Liver (tissue), 9 donors: Measurements from ENCODE around the gene TMTC2. TPM values are rescaled to one million over a fixed set of nuclear protein-coding genes. Genes with fewer than 3 reads are reported as not detected.

Experiments used
- DNase-seq: peaks from one replicate; pipeline ENCODE4 v3.0.0-alpha.2; 2017; ENCODE audit warnings: low spot score
- H3K27ac ChIP-seq, 2 donors: one replicate each; pipeline ENCODE4 v1.7.0; 2013; ENCODE audit warnings: inconsistent platforms in 2 of 2, low read length in 2 of 2, control low read depth in 1 of 2, low read depth in 1 of 2, mild to moderate bottlenecking in 1 of 2
- H3K27me3 ChIP-seq, 4 donors: one replicate each; pipeline versions ENCODE4 v1.6.1 to v1.7.0; 2013; ENCODE audit warnings: low read length in 3 of 4, inconsistent platforms in 1 of 4, mild to moderate bottlenecking in 1 of 4, moderate library complexity in 1 of 4; ENCODE audit not compliant: control insufficient read depth in 4 of 4, insufficient read depth in 4 of 4
- H3K36me3 ChIP-seq, 4 donors: one replicate each; pipeline versions ENCODE4 v1.6.1 to v1.7.0; 2013; ENCODE audit warnings: low read length in 3 of 4, mild to moderate bottlenecking in 3 of 4, low read depth in 1 of 4, moderate library complexity in 1 of 4; ENCODE audit not compliant: control insufficient read depth in 4 of 4, insufficient read depth in 3 of 4
- H3K4me1 ChIP-seq, 4 donors: one replicate each; pipeline versions ENCODE4 v1.6.1 to v1.7.0; 2013; ENCODE audit warnings: low read length in 3 of 4, mild to moderate bottlenecking in 3 of 4, moderate library complexity in 1 of 4; ENCODE audit not compliant: control insufficient read depth in 4 of 4, insufficient read depth in 4 of 4
- H3K4me3 ChIP-seq, 3 donors: one replicate each; pipeline versions ENCODE4 v1.6.1 to v1.7.0; 2013; ENCODE audit warnings: low read length in 3 of 3, control low read depth in 1 of 3, low read depth in 1 of 3, mild to moderate bottlenecking in 1 of 3
- H3K9ac ChIP-seq, 2 donors: one replicate each; pipeline ENCODE4 v1.7.0; 2013; ENCODE audit warnings: low read length in 2 of 2, mild to moderate bottlenecking in 2 of 2, moderate library complexity in 2 of 2, control low read depth in 1 of 2, low read depth in 1 of 2
- H3K9me3 ChIP-seq, 4 donors: one replicate each; pipeline versions ENCODE4 v1.6.1 to v1.7.0; 2013; ENCODE audit warnings: low read length in 3 of 4; ENCODE audit not compliant: control insufficient read depth in 4 of 4
- EGR1 ChIP-seq, 2 donors: IDR thresholded peaks; 2 replicates each; pipeline ENCODE4 v1.6.1; 2016 to 2018; ENCODE audit warnings: antibody characterized with exemption in 2 of 2, low read depth in 2 of 2
- FOXA2 ChIP-seq: IDR thresholded peaks from 2 replicates; pipeline ENCODE4 v1.6.1; 2016; ENCODE audit warnings: antibody characterized with exemption
- GABPA ChIP-seq, 2 donors: IDR thresholded peaks in 1 of 2; conservative IDR thresholded peaks in 1 of 2; 2 replicates each; pipeline ENCODE4 v1.6.1; 2016; ENCODE audit warnings: antibody characterized with exemption in 2 of 2, mild to moderate bottlenecking in 1 of 2, moderate library complexity in 1 of 2
- HNF4A ChIP-seq, 2 donors: conservative IDR thresholded peaks; 2 replicates each; pipeline ENCODE4 v1.6.1; 2016; ENCODE audit warnings: antibody characterized with exemption in 2 of 2, mild to moderate bottlenecking in 2 of 2
- JUND ChIP-seq, 2 donors: IDR thresholded peaks; 2 replicates each; pipeline ENCODE4 v1.6.1; 2016; ENCODE audit warnings: antibody characterized with exemption in 2 of 2
- RAD21 ChIP-seq, 2 donors: IDR thresholded peaks; 2 replicates each; pipeline ENCODE4 v1.6.1; 2016; ENCODE audit warnings: antibody characterized with exemption in 2 of 2, mild to moderate bottlenecking in 2 of 2
- RXRA ChIP-seq, 2 donors: IDR thresholded peaks; 2 replicates each; pipeline ENCODE4 v1.6.1; 2017 to 2018; ENCODE audit warnings: antibody characterized with exemption in 2 of 2, mild to moderate bottlenecking in 1 of 2
- SP1 ChIP-seq: IDR thresholded peaks from 2 replicates; pipeline ENCODE4 v1.6.1; 2018; ENCODE audit warnings: antibody characterized with exemption, mild to moderate bottlenecking
- TAF1 ChIP-seq: conservative IDR thresholded peaks from 2 replicates; pipeline ENCODE4 v1.6.1; 2016; ENCODE audit warnings: antibody characterized with exemption, mild to moderate bottlenecking
- YY1 ChIP-seq: IDR thresholded peaks from 2 replicates; pipeline ENCODE4 v1.6.1; 2016; ENCODE audit warnings: antibody characterized with exemption, mild to moderate bottlenecking
- ZBTB33 ChIP-seq: IDR thresholded peaks from 2 replicates; pipeline ENCODE4 v1.6.1; 2016; ENCODE audit warnings: antibody characterized with exemption
- WGBS: extraction: QIAGEN DNeasy Blood & Tissue Kit; methylation state at CpG from one replicate; pipeline ENCODE4 v1.1.7; 2013; 5-methylcytosine and 5-hydroxymethylcytosine counted together
- polyA plus RNA-seq, 2 donors: library from polyadenylated mRNA; stranded (reverse) in 1 of 2; unstranded in 1 of 2; fragments of 200-250 nt in 1 of 2; fragments of >200 nt in 1 of 2; fragmentation: Nextera tagmentation in 1 of 2; extraction: Ambion mirVana in 1 of 2; gene quantifications; one replicate each; pipeline versions ENCODE4 v1.2.1 to v1.2.3, GENCODE V29; 2013 to 2015
- total RNA-seq, 2 donors: library from RNA; depleted of rRNA; stranded (reverse); fragments of >200 nt; gene quantifications; one replicate each; pipeline ENCODE4 v1.2.3, GENCODE V29; 2014
- TF ChIP-seq, protein P1 (sequence below): IDR thresholded peaks from 2 replicates; pipeline ENCODE4 v1.6.1; 2016; ENCODE audit warnings: antibody characterized with exemption
- TF ChIP-seq, protein P2 (sequence below): IDR thresholded peaks from 2 replicates; pipeline ENCODE4 v1.6.1; 2016; ENCODE audit warnings: antibody characterized with exemption, mild to moderate bottlenecking
- donor health status: healthy.
- donor health status: healthy.
- donor health status: healthy.
- donor health status: healthy.
- donor health status: healthy.

TMTC2 gene
- total and polyA plus RNA-seq, 4 donors: 0.36 to 3.0 (median 0.61) TPM

DNA sequence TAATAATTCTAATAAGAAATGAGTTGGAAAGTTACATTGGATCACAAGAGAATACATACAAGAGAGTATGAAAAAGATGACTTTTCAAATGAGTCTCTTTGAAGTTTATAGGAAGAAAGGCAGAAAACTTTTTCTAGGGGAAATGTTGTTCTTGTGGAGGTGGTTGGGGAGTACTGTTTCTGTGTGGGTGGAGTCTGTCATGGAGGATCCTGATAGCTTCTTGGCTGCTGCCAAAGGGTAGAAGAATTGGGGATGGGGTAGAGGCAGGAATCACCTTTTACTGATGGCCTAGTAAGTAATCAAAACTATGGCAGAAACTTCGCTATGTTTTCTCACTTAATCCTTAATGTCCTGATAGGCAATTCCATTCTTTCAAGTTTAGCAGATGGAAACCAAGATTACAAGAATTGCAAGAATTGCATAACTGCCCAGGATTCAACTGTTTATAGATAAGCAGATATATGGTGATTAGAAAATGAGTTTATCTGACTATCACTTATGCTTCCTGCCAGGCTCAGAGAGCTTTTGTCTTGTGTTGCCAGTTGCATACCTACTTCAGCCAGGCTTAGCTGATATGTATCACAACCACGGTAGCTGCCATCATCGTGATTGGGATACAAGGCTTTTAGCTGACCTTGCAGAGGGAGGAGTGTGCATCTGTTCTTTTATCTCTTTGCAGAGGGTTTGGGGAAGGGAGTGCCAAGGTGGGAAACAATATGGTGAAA lies 463.9 kb downstream of the TMTC2 start:
- no peak overlapping the region for H3K9ac ChIP-seq
- no peak overlapping the region for H3K27ac ChIP-seq
- 78% methylated on average over 3 of the region's 3 CpGs for WGBS
- no peaks in the 10 kb centered on the region for H3K27me3 ChIP-seq
- no peak overlapping the region for H3K4me3 ChIP-seq
- no peak for DNase-seq
- TF ChIP-seq JUND (IDR thresholded peaks at IDR 0.05): no peak
- TF ChIP-seq, protein P1, sequence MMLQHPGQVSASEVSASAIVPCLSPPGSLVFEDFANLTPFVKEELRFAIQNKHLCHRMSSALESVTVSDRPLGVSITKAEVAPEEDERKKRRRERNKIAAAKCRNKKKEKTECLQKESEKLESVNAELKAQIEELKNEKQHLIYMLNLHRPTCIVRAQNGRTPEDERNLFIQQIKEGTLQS: no peak
- H3K4me1 ChIP-seq: no peaks in the 10 kb centered on the region
- H3K36me3 ChIP-seq: no peaks in the 10 kb centered on the region
- H3K9me3 ChIP-seq: no peaks in the 10 kb centered on the region

DNA sequence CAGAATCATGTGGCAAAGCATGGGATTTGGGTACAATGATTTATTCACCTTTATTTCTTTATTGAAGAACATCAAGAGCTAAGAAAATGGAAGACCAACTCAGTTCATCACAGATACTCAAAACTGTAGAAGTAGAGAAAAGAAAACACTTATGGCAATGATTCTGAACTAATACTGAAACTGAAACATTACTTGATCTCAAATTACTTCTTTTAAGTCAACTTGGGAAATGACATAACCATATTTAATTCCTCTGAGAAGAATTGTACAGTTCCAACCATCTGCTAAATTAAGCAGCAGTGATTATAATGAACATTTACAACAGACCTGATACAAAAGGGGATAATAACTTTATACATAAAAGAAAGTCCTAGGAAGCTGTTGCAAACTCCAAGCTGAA lies 466.5 kb downstream of the TMTC2 start:
- Histone ChIP-seq H3K27me3 (no peaks in the 10 kb centered on the region), H3K27ac (no peak overlapping the region), H3K36me3 (no peaks in the 10 kb centered on the region), H3K9ac (no peak overlapping the region), H3K4me3 (no peak overlapping the region), H3K9me3 (no peaks in the 10 kb centered on the region), H3K4me1 (no peaks in the 10 kb centered on the region)
- no peak for TF ChIP-seq GABPA (IDR thresholded peaks at IDR 0.05 in 1 of 2, conservative IDR thresholded peaks at IDR 0.05 in 1 of 2)
- TF ChIP-seq RXRA (IDR thresholded peaks at IDR 0.05): no peak
- no peak for TF ChIP-seq SP1
- TF ChIP-seq TAF1: no peak
- TF ChIP-seq RAD21 (IDR thresholded peaks at IDR 0.05): no peak
- TF ChIP-seq HNF4A (conservative IDR thresholded peaks at IDR 0.05): no peak
- no peak for TF ChIP-seq ZBTB33
- TF ChIP-seq EGR1 (IDR thresholded peaks at IDR 0.05; ENCODE audit: low read depth in 2 of 2): no peak
- DNase-seq: no peak

DNA sequence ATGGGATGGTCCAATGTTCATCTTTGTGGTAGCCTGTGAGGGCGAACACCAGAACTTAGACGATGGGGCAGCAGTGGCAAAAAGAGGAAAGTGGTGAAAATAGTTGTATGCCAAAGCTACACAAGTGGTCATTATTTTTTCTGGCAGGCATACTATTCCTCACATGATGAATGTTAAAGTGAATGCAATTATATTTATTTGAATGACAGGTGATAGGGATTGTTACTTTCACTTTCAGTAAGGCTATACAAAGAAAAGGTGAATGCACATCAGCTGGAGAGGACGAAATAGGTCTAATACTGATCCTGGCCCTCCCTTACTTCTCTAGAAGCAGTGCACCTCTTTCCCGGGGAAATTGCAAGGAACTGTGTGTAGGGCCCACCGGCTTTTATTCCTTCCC lies 470.1 kb downstream of the TMTC2 start:
- no peaks in the 10 kb centered on the region for H3K4me1 ChIP-seq
- H3K9ac ChIP-seq: no peak overlapping the region
- TF ChIP-seq JUND (IDR thresholded peaks at IDR 0.05) (no peak), TAF1 (no peak), ZBTB33 (no peak), YY1 (no peak), FOXA2 (no peak), RXRA (IDR thresholded peaks at IDR 0.05) (no peak), RAD21 (IDR thresholded peaks at IDR 0.05) (no peak)
- TF ChIP-seq, protein P1: no peak
- TF ChIP-seq, protein P2, sequence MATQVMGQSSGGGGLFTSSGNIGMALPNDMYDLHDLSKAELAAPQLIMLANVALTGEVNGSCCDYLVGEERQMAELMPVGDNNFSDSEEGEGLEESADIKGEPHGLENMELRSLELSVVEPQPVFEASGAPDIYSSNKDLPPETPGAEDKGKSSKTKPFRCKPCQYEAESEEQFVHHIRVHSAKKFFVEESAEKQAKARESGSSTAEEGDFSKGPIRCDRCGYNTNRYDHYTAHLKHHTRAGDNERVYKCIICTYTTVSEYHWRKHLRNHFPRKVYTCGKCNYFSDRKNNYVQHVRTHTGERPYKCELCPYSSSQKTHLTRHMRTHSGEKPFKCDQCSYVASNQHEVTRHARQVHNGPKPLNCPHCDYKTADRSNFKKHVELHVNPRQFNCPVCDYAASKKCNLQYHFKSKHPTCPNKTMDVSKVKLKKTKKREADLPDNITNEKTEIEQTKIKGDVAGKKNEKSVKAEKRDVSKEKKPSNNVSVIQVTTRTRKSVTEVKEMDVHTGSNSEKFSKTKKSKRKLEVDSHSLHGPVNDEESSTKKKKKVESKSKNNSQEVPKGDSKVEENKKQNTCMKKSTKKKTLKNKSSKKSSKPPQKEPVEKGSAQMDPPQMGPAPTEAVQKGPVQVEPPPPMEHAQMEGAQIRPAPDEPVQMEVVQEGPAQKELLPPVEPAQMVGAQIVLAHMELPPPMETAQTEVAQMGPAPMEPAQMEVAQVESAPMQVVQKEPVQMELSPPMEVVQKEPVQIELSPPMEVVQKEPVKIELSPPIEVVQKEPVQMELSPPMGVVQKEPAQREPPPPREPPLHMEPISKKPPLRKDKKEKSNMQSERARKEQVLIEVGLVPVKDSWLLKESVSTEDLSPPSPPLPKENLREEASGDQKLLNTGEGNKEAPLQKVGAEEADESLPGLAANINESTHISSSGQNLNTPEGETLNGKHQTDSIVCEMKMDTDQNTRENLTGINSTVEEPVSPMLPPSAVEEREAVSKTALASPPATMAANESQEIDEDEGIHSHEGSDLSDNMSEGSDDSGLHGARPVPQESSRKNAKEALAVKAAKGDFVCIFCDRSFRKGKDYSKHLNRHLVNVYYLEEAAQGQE: no peak
- H3K27me3 ChIP-seq: no peaks in the 10 kb centered on the region
- DNase-seq: no peak
- no peak overlapping the region for H3K4me3 ChIP-seq
- WGBS: 92% methylated on average over 5 of the region's 5 CpGs
- no peaks in the 10 kb centered on the region for H3K36me3 ChIP-seq
- H3K27ac ChIP-seq: no peak overlapping the region
- no peaks in the 10 kb centered on the region for H3K9me3 ChIP-seq
